Central memory CD8-positive, alpha-beta T cell (primary cell): ENCODE data around the gene FNDC3B.

Experiments used
- ATAC-seq: fragments of 150-1000 bp; cut with Tn5 transposase; replicated peaks from 2 replicates; pipeline ENCODE4 v1.10.0; 2022; ENCODE audit warnings: mild to moderate bottlenecking, moderate FRiP score, moderate number of reproducible peaks; ENCODE audit not compliant: poor library complexity, severe bottlenecking; ENCODE audit errors: extremely low read depth
- DNase-seq, 2 donors: peaks; one replicate each; pipeline ENCODE4 v3.0.0; 2021; ENCODE audit warnings: low spot score in 2 of 2
- H3K27ac Mint-ChIP-seq: one replicate; pipeline ENCODE4 v1.8.0; 2022; ENCODE audit warnings: low read depth, mild to moderate bottlenecking, moderate library complexity, mixed read lengths
- H3K27me3 Mint-ChIP-seq: one replicate; pipeline ENCODE4 v1.8.0; 2022; ENCODE audit warnings: mixed read lengths
- H3K36me3 Mint-ChIP-seq: one replicate; pipeline ENCODE4 v1.8.0; 2022; ENCODE audit warnings: mild to moderate bottlenecking, moderate library complexity, mixed read lengths; ENCODE audit not compliant: insufficient read depth
- H3K4me1 Mint-ChIP-seq: one replicate; pipeline ENCODE4 v1.8.0; 2022; ENCODE audit warnings: mixed read lengths
- H3K4me3 Mint-ChIP-seq: one replicate; pipeline ENCODE4 v1.8.0; 2022; ENCODE audit warnings: mild to moderate bottlenecking, moderate library complexity, mixed read lengths
- H3K9me3 Mint-ChIP-seq: one replicate; pipeline ENCODE4 v1.8.0; 2022; ENCODE audit warnings: mixed read lengths

The FNDC3B gene

GRCh38 chr3:172136330-172136729 is 97.0 kb downstream of the FNDC3B start:
- no peaks in the 10 kb centered on the region for H3K27me3 Mint-ChIP-seq
- peaks cover 4% of the 10 kb centered on the region for H3K36me3 Mint-ChIP-seq
- H3K4me1 Mint-ChIP-seq: peaks cover 54% of the 10 kb centered on the region
- peak overlapping the region; percentile 46 for H3K27ac Mint-ChIP-seq
- DNase-seq (no peak), ATAC-seq (no peak)
- no peak overlapping the region for H3K4me3 Mint-ChIP-seq
- H3K9me3 Mint-ChIP-seq: no peaks in the 10 kb centered on the region

- peaks cover 47% of the 10 kb centered on the region for H3K4me1 Mint-ChIP-seq
- DNase-seq (no peak), ATAC-seq (no peak)
- H3K4me3 Mint-ChIP-seq: no peak overlapping the region
- H3K27me3 Mint-ChIP-seq: no peaks in the 10 kb centered on the region
- no peaks in the 10 kb centered on the region for H3K36me3 Mint-ChIP-seq
- H3K9me3 Mint-ChIP-seq: no peaks in the 10 kb centered on the region
- H3K27ac Mint-ChIP-seq: peak overlapping the region; percentile 52
Measured at GRCh38 chr3:172137287-172138192, 98.2 kb downstream of the FNDC3B start.

- no peak overlapping the region for H3K4me3 Mint-ChIP-seq
- H3K4me1 Mint-ChIP-seq: peaks cover 44% of the 10 kb centered on the region
- H3K27me3 Mint-ChIP-seq: no peaks in the 10 kb centered on the region
- no peaks in the 10 kb centered on the region for H3K36me3 Mint-ChIP-seq
- H3K27ac Mint-ChIP-seq: peak overlapping the region; percentile 52
- H3K9me3 Mint-ChIP-seq: no peaks in the 10 kb centered on the region
- ATAC-seq (peak; percentile 39), DNase-seq (no peak)
Measured at GRCh38 chr3:172138193-172138537, 98.8 kb downstream of the FNDC3B start.

GRCh38 chr3:172138792-172139507 is 99.6 kb downstream of the FNDC3B start:
- no peak overlapping the region for H3K27ac Mint-ChIP-seq

GRCh38 chr3:172139528-172140276 is 100.3 kb downstream of the FNDC3B start:
- Mint-ChIP-seq H3K27ac (no peak overlapping the region), H3K4me3 (no peak overlapping the region), H3K36me3 (no peaks in the 10 kb centered on the region), H3K9me3 (no peaks in the 10 kb centered on the region), H3K4me1 (peaks cover 31% of the 10 kb centered on the region), H3K27me3 (no peaks in the 10 kb centered on the region)
- ATAC-seq: no peak
- no peak for DNase-seq

More at GRCh38 chr3:172138792-172139507, 99.6 kb downstream of the FNDC3B start:
- no peak for DNase-seq
- no peaks in the 10 kb centered on the region for H3K36me3 Mint-ChIP-seq
- ATAC-seq: no peak
- peak overlapping the region; percentile 53 for H3K4me3 Mint-ChIP-seq
- H3K27me3 Mint-ChIP-seq: no peaks in the 10 kb centered on the region
- peaks cover 36% of the 10 kb centered on the region for H3K4me1 Mint-ChIP-seq
- no peaks in the 10 kb centered on the region for H3K9me3 Mint-ChIP-seq

- Mint-ChIP-seq H3K9me3 (no peaks in the 10 kb centered on the region), H3K27me3 (no peaks in the 10 kb centered on the region), H3K36me3 (no peaks in the 10 kb centered on the region), H3K27ac (no peak overlapping the region), H3K4me3 (no peak overlapping the region), H3K4me1 (peaks cover 29% of the 10 kb centered on the region)
- DNase-seq (no peak), ATAC-seq (no peak)
Measured at GRCh38 chr3:172140499-172141391, 101.4 kb downstream of the FNDC3B start.

GRCh38 chr3:172142051-172142863 is 102.9 kb downstream of the FNDC3B start:
- H3K27me3 Mint-ChIP-seq: no peaks in the 10 kb centered on the region
- H3K27ac Mint-ChIP-seq: no peak overlapping the region
- no peaks in the 10 kb centered on the region for H3K36me3 Mint-ChIP-seq
- H3K4me1 Mint-ChIP-seq: peaks cover 27% of the 10 kb centered on the region
- no peak overlapping the region for H3K4me3 Mint-ChIP-seq
- no peak for DNase-seq
- no peaks in the 10 kb centered on the region for H3K9me3 Mint-ChIP-seq
- no peak for ATAC-seq

- no peaks in the 10 kb centered on the region for H3K27me3 Mint-ChIP-seq
- peaks cover 23% of the 10 kb centered on the region for H3K4me1 Mint-ChIP-seq
- ATAC-seq (no peak), DNase-seq (no peak)
- no peak overlapping the region for H3K4me3 Mint-ChIP-seq
- H3K27ac Mint-ChIP-seq: no peak overlapping the region
- H3K36me3 Mint-ChIP-seq: no peaks in the 10 kb centered on the region
- H3K9me3 Mint-ChIP-seq: no peaks in the 10 kb centered on the region
Measured at GRCh38 chr3:172142864-172143451, 103.6 kb downstream of the FNDC3B start.

- H3K27me3 Mint-ChIP-seq: no peaks in the 10 kb centered on the region
- no peaks in the 10 kb centered on the region for H3K9me3 Mint-ChIP-seq
- H3K4me1 Mint-ChIP-seq: peaks cover 15% of the 10 kb centered on the region
- no peak overlapping the region for H3K27ac Mint-ChIP-seq
- DNase-seq (no peak), ATAC-seq (no peak)
- H3K4me3 Mint-ChIP-seq: no peak overlapping the region
- no peaks in the 10 kb centered on the region for H3K36me3 Mint-ChIP-seq
Measured at GRCh38 chr3:172143739-172144497, 104.5 kb downstream of the FNDC3B start.

- H3K4me3 Mint-ChIP-seq: no peak overlapping the region
- no peak for ATAC-seq
- DNase-seq: no peak
- peaks cover 12% of the 10 kb centered on the region for H3K4me1 Mint-ChIP-seq
- no peak overlapping the region for H3K27ac Mint-ChIP-seq
- no peaks in the 10 kb centered on the region for H3K9me3 Mint-ChIP-seq
- H3K27me3 Mint-ChIP-seq: no peaks in the 10 kb centered on the region
- no peaks in the 10 kb centered on the region for H3K36me3 Mint-ChIP-seq
Measured at GRCh38 chr3:172144601-172145000, 105.2 kb downstream of the FNDC3B start.
